Stomach (tissue), 9 donors: ENCODE measurements around the gene PDIA4. TPM values are rescaled to one million over a fixed set of nuclear protein-coding genes. Genes with fewer than 3 reads are reported as not detected.

Experiments
- DNase-seq, 2 donors: peaks; one replicate each; pipeline versions ENCODE4 v3.0.0 to v3.0.0-alpha.2; 2013 to 2019
- H3K27ac ChIP-seq, 5 donors: fragments of 200-600 bp in 4 of 5; sonication (generic) in 4 of 5; one replicate each; pipeline ENCODE4 v1.5.1; 2013 to 2019; ENCODE audit warnings: mild to moderate bottlenecking in 1 of 5, moderate library complexity in 1 of 5
- H3K27me3 ChIP-seq, 3 donors: fragments of 200-600 bp; sonication (generic); one replicate each; pipeline ENCODE4 v1.5.1; 2017 to 2019; ENCODE audit warnings: mixed run types in 1 of 3
- H3K36me3 ChIP-seq, 4 donors: fragments of 200-600 bp; sonication (generic); 1 replicate in 3 of 4; 2 replicates in 1 of 4; pipeline ENCODE4 v1.5.1; 2016 to 2019
- H3K4me1 ChIP-seq, 4 donors: fragments of 200-600 bp; sonication (generic); one replicate each; pipeline ENCODE4 v1.5.1; 2016 to 2019
- H3K4me3 ChIP-seq, 4 donors: fragments of 200-600 bp; sonication (generic) in 3 of 4; one replicate each; pipeline ENCODE4 v1.5.1; 2016 to 2019; ENCODE audit warnings: mild to moderate bottlenecking in 1 of 4
- H3K9me3 ChIP-seq, 4 donors: fragments of 200-600 bp; sonication (generic); one replicate each; pipeline ENCODE4 v1.5.1; 2016 to 2019
- CTCF ChIP-seq, 7 experiments: fragments of 450-650 bp in 4 of 7; fragments of 200-600 bp in 3 of 7; sonication (generic) in 3 of 7; IDR thresholded peaks; one replicate each; pipeline ENCODE4 v1.5.1; 2016 to 2019; ENCODE audit warnings: antibody characterized with exemption in 7 of 7, control low read depth in 2 of 7, mild to moderate bottlenecking in 1 of 7
- EP300 ChIP-seq: sonication (generic); formaldehyde crosslinking; IDR thresholded peaks from one replicate; pipeline ENCODE4 v1.6.1; 2017; ENCODE audit warnings: antibody characterized with exemption
- POLR2A ChIP-seq, 4 donors: fragments of 450-650 bp; IDR thresholded peaks; one replicate each; pipeline ENCODE4 v1.6.1; 2016; ENCODE audit warnings: antibody characterized with exemption in 4 of 4, control low read depth in 2 of 4, mild to moderate bottlenecking in 1 of 4, moderate library complexity in 1 of 4
- POLR2AphosphoS5 ChIP-seq, 3 donors: sonication (generic); formaldehyde crosslinking; IDR thresholded peaks; one replicate each; pipeline ENCODE4 v1.6.1; 2016; ENCODE audit warnings: antibody characterized with exemption in 3 of 3
- WGBS, 5 donors: extraction: QIAGEN DNeasy Blood & Tissue Kit in 3 of 5; methylation state at CpG; one replicate each; pipeline versions ENCODE4 v1.1.5 to v1.1.7; 2013 to 2018; 5-methylcytosine and 5-hydroxymethylcytosine counted together
- intact Hi-C: fragments of 100-400 bp; cut with DNase I; formaldehyde crosslinking; loops from one replicate; pipeline ENCODE4 v1.15.1; 2023; ENCODE audit warnings: low total_unique reads
- polyA plus RNA-seq, 3 donors: library from polyadenylated mRNA; stranded (reverse); fragments of 200-250 nt; gene quantifications; one replicate each; pipeline ENCODE4 v1.2.3, GENCODE V29; 2013
- total RNA-seq, 5 donors: library from RNA; depleted of rRNA; stranded (reverse); fragments of >200 nt; gene quantifications; one replicate each; pipeline versions ENCODE4 v1.1.0 to v1.2.3, GENCODE V29; 2014 to 2016
- donor health status: healthy with polysubstance abuse.
- donor health status: Bipolar disorder and iron deficiency.
- donor health status: healthy.

PDIA4 gene
- total and polyA plus RNA-seq, 8 donors: 13.7 to 185 (median 73.3) TPM

- H3K27me3 ChIP-seq: no peaks in the 10 kb centered on the region
- peaks cover 9 to 28% (median 23%) of the 10 kb centered on the region in 4 donors for H3K4me1 ChIP-seq
- intact Hi-C loops: no loop called here
- H3K4me3 ChIP-seq: no peak overlapping the region
- H3K9me3 ChIP-seq: no peaks in the 10 kb centered on the region
- TF ChIP-seq EP300 (no peak), POLR2A (IDR thresholded peaks at IDR 0.05) (no peak), CTCF (IDR thresholded peaks at IDR 0.05) (no peak), POLR2AphosphoS5 (IDR thresholded peaks at IDR 0.05) (no peak)
- no peaks in the 10 kb centered on the region for H3K36me3 ChIP-seq
- DNase-seq: no peak
- 69 to 85% (median 80%) methylated on average over 3 of the region's 3 CpGs for WGBS, 5 donors
- H3K27ac ChIP-seq: no peak overlapping the region
Measured at GRCh38 chr7:148967602-148968001, 60.7 kb downstream of the PDIA4 start.

- Histone ChIP-seq H3K27me3 (no peaks in the 10 kb centered on the region), H3K4me3 (peak overlapping the region; percentile 35 to 43 (median 41)), H3K27ac (peak overlapping the region in 3 of 5 donors; percentile 16 to 54 (median 38)), H3K9me3 (no peaks in the 10 kb centered on the region), H3K4me1 (peaks cover 9 to 32% (median 25%) of the 10 kb centered on the region in 4 donors), H3K36me3 (no peaks in the 10 kb centered on the region)
- TF ChIP-seq POLR2AphosphoS5 (IDR thresholded peaks at IDR 0.05): no peak
- peak in 1 of 7 experiments; percentile 33 for TF ChIP-seq CTCF (IDR thresholded peaks at IDR 0.05)
- TF ChIP-seq EP300: no peak
- no peak for TF ChIP-seq POLR2A (IDR thresholded peaks at IDR 0.05)
- WGBS, 5 donors: 26 to 36% (median 31%) methylated on average over 12 to 13 of the region's 13 CpGs
- DNase-seq: no peak
- intact Hi-C loops: no loop called here
Measured at GRCh38 chr7:148967032-148967372, 61.3 kb downstream of the PDIA4 start.

- TF ChIP-seq POLR2AphosphoS5 (IDR thresholded peaks at IDR 0.05) (no peak), EP300 (no peak), CTCF (IDR thresholded peaks at IDR 0.05) (no peak), POLR2A (IDR thresholded peaks at IDR 0.05) (no peak)
- no peaks in the 10 kb centered on the region for H3K27me3 ChIP-seq
- peaks cover 9 to 32% (median 25%) of the 10 kb centered on the region in 4 donors for H3K4me1 ChIP-seq
- intact Hi-C loops: loop anchor here (5.0 kb wide), 1 partner anchor 387 kb away; no protein-coding TSS in a partner anchor
- peak in 1 of 2 donors; percentile 34 for DNase-seq
- peak overlapping the region; percentile 48 to 67 (median 57) for H3K4me3 ChIP-seq
- peak overlapping the region in 4 of 5 donors; percentile 53 to 82 (median 72) for H3K27ac ChIP-seq
- H3K9me3 ChIP-seq: no peaks in the 10 kb centered on the region
- 45 to 51% (median 46%) methylated on average over 15 of the region's 15 CpGs for WGBS, 5 donors
- no peaks in the 10 kb centered on the region for H3K36me3 ChIP-seq
Measured at GRCh38 chr7:148964483-148965267, 63.6 kb downstream of the PDIA4 start.

GRCh38 chr7:148963583-148964482 is 64.5 kb downstream of the PDIA4 start:
- H3K36me3 ChIP-seq: no peaks in the 10 kb centered on the region
- peaks cover 9 to 32% (median 25%) of the 10 kb centered on the region in 4 donors for H3K4me1 ChIP-seq
- no peaks in the 10 kb centered on the region for H3K27me3 ChIP-seq
- intact Hi-C loops: loop anchor here (5.0 kb wide), 1 partner anchor 387 kb away; no protein-coding TSS in a partner anchor
- H3K27ac ChIP-seq: peak overlapping the region; percentile 53 to 82 (median 69)
- H3K9me3 ChIP-seq: no peaks in the 10 kb centered on the region
- 9 to 18% (median 14%) methylated on average over 20 of the region's 20 CpGs for WGBS, 5 donors
- TF ChIP-seq CTCF (IDR thresholded peaks at IDR 0.05): no peak
- TF ChIP-seq POLR2A (IDR thresholded peaks at IDR 0.05): no peak
- no peak for TF ChIP-seq EP300
- TF ChIP-seq POLR2AphosphoS5 (IDR thresholded peaks at IDR 0.05): no peak
- DNase-seq: peak in 1 of 2 donors; percentile 59
- H3K4me3 ChIP-seq: peak overlapping the region; percentile 48 to 67 (median 57)
